ENCODE results near the gene MAP2K4. TPM values are rescaled to one million over a fixed set of nuclear protein-coding genes. Genes with fewer than 3 reads are reported as not detected.

MAP2K4 gene
- total and polyA plus RNA-seq, 7 donors: 13.5 to 41.3 (median 27.4) TPM

- no peak for TF ChIP-seq CTCF (IDR thresholded peaks at IDR 0.05)
- TF ChIP-seq POLR2AphosphoS5 (IDR thresholded peaks at IDR 0.05): no peak
- TF ChIP-seq POLR2A (IDR thresholded peaks at IDR 0.05): no peak
- no peak for TF ChIP-seq EP300 (IDR thresholded peaks at IDR 0.05)
- Histone ChIP-seq H3K9me3 (no peaks in the 10 kb centered on the region), H3K4me1 (no peaks in the 10 kb centered on the region), H3K4me3 (no peak overlapping the region), H3K36me3 (peaks cover 0 to 70% (median 9%) of the 10 kb centered on the region in 4 donors), H3K27me3 (no peaks in the 10 kb centered on the region), H3K27ac (no peak overlapping the region)
- 85 to 88% methylated on average over 3 of the region's 3 CpGs for WGBS, 2 donors
- intact Hi-C loops (cut with DNase I): loop anchor here (10.0 kb wide), 1 partner anchor 110 kb away; no protein-coding TSS in a partner anchor
- no peak for DNase-seq
Measured at GRCh38 chr17:12114686-12115418, 94.2 kb downstream of the MAP2K4 start.

GRCh38 chr17:12116143-12116542 is 95.5 kb downstream of the MAP2K4 start:
- intact Hi-C loops (cut with DNase I): loop anchor here (10.0 kb wide), 1 partner anchor 111 kb away; no protein-coding TSS in a partner anchor
- Histone ChIP-seq H3K4me3 (no peak overlapping the region), H3K27ac (no peak overlapping the region), H3K27me3 (no peaks in the 10 kb centered on the region), H3K4me1 (no peaks in the 10 kb centered on the region), H3K9me3 (no peaks in the 10 kb centered on the region), H3K36me3 (peaks cover 0 to 63% (median 9%) of the 10 kb centered on the region in 4 donors)
- DNase-seq: no peak
- no peak for TF ChIP-seq POLR2A (IDR thresholded peaks at IDR 0.05)
- no peak for TF ChIP-seq EP300 (IDR thresholded peaks at IDR 0.05)
- no peak for TF ChIP-seq POLR2AphosphoS5 (IDR thresholded peaks at IDR 0.05)
- TF ChIP-seq CTCF (IDR thresholded peaks at IDR 0.05): no peak

- Histone ChIP-seq H3K36me3 (peaks cover 0 to 45% (median 6%) of the 10 kb centered on the region in 4 donors), H3K9me3 (no peaks in the 10 kb centered on the region), H3K27me3 (no peaks in the 10 kb centered on the region), H3K4me1 (no peaks in the 10 kb centered on the region), H3K4me3 (no peak overlapping the region), H3K27ac (no peak overlapping the region)
- intact Hi-C loops (cut with DNase I): loop anchor here (10.0 kb wide), 1 partner anchor 114 kb away; no protein-coding TSS in a partner anchor
- WGBS, 2 donors: 97 to 99% methylated on average over 3 of the region's 3 CpGs
- TF ChIP-seq EP300 (IDR thresholded peaks at IDR 0.05) (no peak), CTCF (IDR thresholded peaks at IDR 0.05) (no peak), POLR2AphosphoS5 (IDR thresholded peaks at IDR 0.05) (no peak), POLR2A (IDR thresholded peaks at IDR 0.05) (no peak)
- no peak for DNase-seq
Measured at GRCh38 chr17:12118617-12119016, 97.9 kb downstream of the MAP2K4 start.

- Histone ChIP-seq H3K4me3 (no peak overlapping the region), H3K9me3 (no peaks in the 10 kb centered on the region), H3K27me3 (no peaks in the 10 kb centered on the region), H3K4me1 (no peaks in the 10 kb centered on the region), H3K27ac (no peak overlapping the region), H3K36me3 (peaks cover 0 to 37% (median 19%) of the 10 kb centered on the region in 4 donors)
- 88 to 91% methylated on average over 6 of the region's 6 CpGs for WGBS, 2 donors
- intact Hi-C loops (cut with DNase I): no loop called here
- DNase-seq: no peak
- no peak for TF ChIP-seq CTCF (IDR thresholded peaks at IDR 0.05)
- TF ChIP-seq EP300 (IDR thresholded peaks at IDR 0.05): no peak
- TF ChIP-seq POLR2AphosphoS5 (IDR thresholded peaks at IDR 0.05): no peak
- TF ChIP-seq POLR2A (IDR thresholded peaks at IDR 0.05): no peak
Measured at GRCh38 chr17:12122075-12122474, 101.4 kb downstream of the MAP2K4 start.

Data from sigmoid colon (tissue), 7 donors.